ENCODE data around the gene SLC34A1. TPM values are rescaled to one million over a fixed set of nuclear protein-coding genes. Genes with fewer than 3 reads are reported as not detected.

Gene SLC34A1
- total and polyA plus RNA-seq, 8 donors, result not detected

DNA sequence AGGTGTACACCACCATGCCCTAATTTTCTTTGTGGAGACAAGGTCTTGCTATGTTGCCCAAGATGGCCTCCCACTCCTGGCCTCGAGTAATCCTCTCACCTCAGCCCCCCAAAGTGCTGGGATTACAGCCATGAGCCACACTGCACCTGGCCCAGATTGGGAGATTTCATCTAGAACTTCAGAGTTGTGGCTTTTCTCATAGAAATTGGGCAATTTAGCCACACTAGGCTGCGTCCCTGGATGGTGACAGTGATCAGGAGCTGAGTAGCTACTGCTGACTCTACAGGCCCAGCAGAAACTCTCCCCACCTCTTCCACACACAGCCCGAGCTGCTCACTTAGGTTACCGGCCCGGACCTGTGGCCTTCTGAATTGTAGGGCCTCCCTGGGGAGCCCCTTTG lies 8.5 kb downstream of the SLC34A1 start:
- intact Hi-C loops (cut with DNase I), result loop anchor here in 2 of 3 donors (5.0 kb wide), 2 partner anchors 60 to 110 kb away; no protein-coding TSS in a partner anchor
- H3K4me3 ChIP-seq, result no peak overlapping the region
- H3K27ac ChIP-seq, result no peak overlapping the region
- H3K36me3 ChIP-seq, result no peaks in the 10 kb centered on the region
- TF ChIP-seq, protein P1, sequence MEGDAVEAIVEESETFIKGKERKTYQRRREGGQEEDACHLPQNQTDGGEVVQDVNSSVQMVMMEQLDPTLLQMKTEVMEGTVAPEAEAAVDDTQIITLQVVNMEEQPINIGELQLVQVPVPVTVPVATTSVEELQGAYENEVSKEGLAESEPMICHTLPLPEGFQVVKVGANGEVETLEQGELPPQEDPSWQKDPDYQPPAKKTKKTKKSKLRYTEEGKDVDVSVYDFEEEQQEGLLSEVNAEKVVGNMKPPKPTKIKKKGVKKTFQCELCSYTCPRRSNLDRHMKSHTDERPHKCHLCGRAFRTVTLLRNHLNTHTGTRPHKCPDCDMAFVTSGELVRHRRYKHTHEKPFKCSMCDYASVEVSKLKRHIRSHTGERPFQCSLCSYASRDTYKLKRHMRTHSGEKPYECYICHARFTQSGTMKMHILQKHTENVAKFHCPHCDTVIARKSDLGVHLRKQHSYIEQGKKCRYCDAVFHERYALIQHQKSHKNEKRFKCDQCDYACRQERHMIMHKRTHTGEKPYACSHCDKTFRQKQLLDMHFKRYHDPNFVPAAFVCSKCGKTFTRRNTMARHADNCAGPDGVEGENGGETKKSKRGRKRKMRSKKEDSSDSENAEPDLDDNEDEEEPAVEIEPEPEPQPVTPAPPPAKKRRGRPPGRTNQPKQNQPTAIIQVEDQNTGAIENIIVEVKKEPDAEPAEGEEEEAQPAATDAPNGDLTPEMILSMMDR (IDR thresholded peaks at IDR 0.05), result no peak
- H3K27me3 ChIP-seq, result no peaks in the 10 kb centered on the region
- WGBS, 2 donors, result 67 to 68% methylated on average over 5 of the region's 5 CpGs
- no peaks in the 10 kb centered on the region for H3K4me1 ChIP-seq
- DNase-seq (no peak), FAIRE-seq (no peak), ATAC-seq (no peak)
- H3K9me3 ChIP-seq, result no peaks in the 10 kb centered on the region

DNA sequence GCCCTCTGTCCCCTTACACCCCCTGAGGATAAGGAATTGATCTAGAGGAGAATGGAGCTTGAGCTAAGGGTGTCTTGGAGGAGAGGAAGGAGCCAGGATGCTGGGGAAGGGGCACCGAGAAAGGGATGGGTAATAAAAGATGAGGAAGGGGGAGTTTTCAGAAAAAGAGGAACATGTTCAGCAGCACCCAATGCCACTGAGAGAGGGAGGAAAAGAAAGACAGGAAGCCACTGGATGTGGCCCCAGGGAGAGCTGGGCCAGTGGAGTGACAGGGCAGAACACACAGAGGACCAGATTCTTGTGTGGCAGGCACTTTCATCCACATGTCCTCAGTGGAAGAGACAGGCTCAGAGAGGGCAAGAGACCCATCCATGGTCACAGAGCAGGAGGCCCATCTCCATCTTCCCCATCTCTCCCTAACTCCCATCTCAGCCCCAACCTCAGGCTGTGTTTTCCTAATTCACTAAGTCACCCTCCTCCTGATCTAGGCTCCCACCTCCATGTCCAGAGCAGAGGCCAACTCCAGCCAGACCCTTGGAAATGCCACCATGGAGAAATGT lies 9.1 kb downstream of the SLC34A1 start:
- Histone ChIP-seq H3K27ac (no peak overlapping the region), H3K4me3 (no peak overlapping the region), H3K27me3 (no peaks in the 10 kb centered on the region), H3K4me1 (no peaks in the 10 kb centered on the region), H3K9me3 (no peaks in the 10 kb centered on the region), H3K36me3 (no peaks in the 10 kb centered on the region)
- no peak for ATAC-seq
- DNase-seq, result no peak
- TF ChIP-seq, protein P1 (IDR thresholded peaks at IDR 0.05), result no peak
- FAIRE-seq, result no peak
- WGBS, 2 donors, result 83% methylated on average over 1 of the region's 1 CpG
- intact Hi-C loops (cut with DNase I), result loop anchor here in 2 of 3 donors (5.0 kb wide), 2 partner anchors 59 to 109 kb away; no protein-coding TSS in a partner anchor

- 40 to 65% methylated on average over 5 of the region's 5 CpGs for WGBS, 2 donors
- Histone ChIP-seq H3K9me3 (no peaks in the 10 kb centered on the region), H3K27ac (no peak overlapping the region), H3K27me3 (no peaks in the 10 kb centered on the region), H3K36me3 (no peaks in the 10 kb centered on the region), H3K4me1 (no peaks in the 10 kb centered on the region), H3K4me3 (no peak overlapping the region)
- ATAC-seq, result no peak
- intact Hi-C loops (cut with DNase I), result loop anchor here in 2 of 3 donors (5.0 kb wide), 2 partner anchors 58 to 108 kb away; no protein-coding TSS in a partner anchor
- FAIRE-seq, result no peak
- TF ChIP-seq, protein P1 (IDR thresholded peaks at IDR 0.05), result no peak
- no peak for DNase-seq
Measured at GRCh38 chr5:177393990-177394389, 9.8 kb downstream of the SLC34A1 start.

DNA sequence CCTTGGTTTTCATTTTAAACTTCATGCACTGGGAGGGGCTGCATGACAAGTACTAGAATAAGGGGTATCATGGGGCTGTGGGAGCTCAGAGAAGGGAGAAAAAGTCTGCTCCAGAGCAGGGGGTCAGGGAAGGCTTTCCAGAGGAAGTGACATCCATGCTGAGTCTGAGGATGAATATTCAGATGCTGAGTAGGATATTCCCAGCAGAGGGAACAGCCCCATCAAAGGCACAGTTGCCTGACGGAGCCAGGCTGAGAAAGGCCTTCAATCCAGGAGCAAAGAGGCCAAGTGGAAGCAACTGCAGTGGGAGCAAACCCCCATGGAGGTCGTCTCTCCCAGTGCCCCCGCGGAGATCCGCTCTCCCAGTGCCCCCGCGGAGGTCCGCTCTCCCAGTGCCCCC lies 11.8 kb downstream of the SLC34A1 start:
- H3K27ac ChIP-seq, result no peak overlapping the region
- WGBS, 2 donors, result 39 to 50% methylated on average over 8 of the region's 8 CpGs
- intact Hi-C loops (cut with DNase I), result loop anchor here in 1 of 3 donors (5.0 kb wide), 1 partner anchor 116 kb away; no protein-coding TSS in a partner anchor
- H3K4me3 ChIP-seq, result no peak overlapping the region
- no peaks in the 10 kb centered on the region for H3K4me1 ChIP-seq
- TF ChIP-seq, protein P1 (IDR thresholded peaks at IDR 0.05), result no peak
- no peaks in the 10 kb centered on the region for H3K36me3 ChIP-seq
- H3K9me3 ChIP-seq, result no peaks in the 10 kb centered on the region
- ATAC-seq (no peak), FAIRE-seq (no peak), DNase-seq (no peak)
- H3K27me3 ChIP-seq, result peaks cover 0 to 8% (median 0%) of the 10 kb centered on the region in 4 donors

- ATAC-seq (no peak), DNase-seq (no peak), FAIRE-seq (no peak)
- Histone ChIP-seq H3K36me3 (no peaks in the 10 kb centered on the region), H3K27me3 (peaks cover 0 to 8% (median 0%) of the 10 kb centered on the region in 4 donors), H3K9me3 (no peaks in the 10 kb centered on the region), H3K4me3 (no peak overlapping the region), H3K4me1 (no peaks in the 10 kb centered on the region), H3K27ac (no peak overlapping the region)
- WGBS, 2 donors, result 73 to 76% methylated on average over 10 of the region's 10 CpGs
- intact Hi-C loops (cut with DNase I), result loop anchor here in 1 of 3 donors (5.0 kb wide), 1 partner anchor 115 kb away; no protein-coding TSS in a partner anchor
- TF ChIP-seq, protein P1 (IDR thresholded peaks at IDR 0.05), result no peak
Measured at GRCh38 chr5:177396807-177397206, 12.6 kb downstream of the SLC34A1 start.

Data from pancreas (tissue), 10 donors.